Measurements from ENCODE around the gene TMEM184A. TPM values are rescaled to one million over a fixed set of nuclear protein-coding genes. Genes with fewer than 3 reads are reported as not detected.
A peak's percentile ranks its signal among the peaks of the same experiment; 100 is the strongest.

The TMEM184A gene
- total RNA-seq, 4 donors from 2014 or later, result 0.55 to 3.3 (median 1.3) TPM

- in situ Hi-C loops (cut with MboI; ENCODE audit: low sequenced_read_pairs in 4 of 4) (no loop called here), intact Hi-C loops (cut with DNase I; ENCODE audit: low total_unique reads) (no loop called here)
- no peak overlapping the region for H3K27ac ChIP-seq
- H3K4me3 ChIP-seq, result no peak overlapping the region
- H3K27me3 ChIP-seq, result no peaks in the 10 kb centered on the region
- DNase-seq (no peak), ATAC-seq (no peak)
- peaks cover 6 to 10% of the 10 kb centered on the region in 2 donors for H3K4me1 ChIP-seq
- H3K9me3 ChIP-seq, result no peaks in the 10 kb centered on the region
- TF ChIP-seq POLR2A (IDR thresholded peaks at IDR 0.05) (no peak), CTCF (IDR thresholded peaks at IDR 0.05 in 4 of 5, conservative IDR thresholded peaks at IDR 0.05 in 1 of 5) (no peak)
- H3K36me3 ChIP-seq, result no peaks in the 10 kb centered on the region
Observed at GRCh38 chr7:1560620-1561031, 4.6 kb upstream of the TMEM184A start.

GRCh38 chr7:1559626-1560590, 3.9 kb upstream of the TMEM184A start:
- no peak for DNase-seq
- Histone ChIP-seq H3K4me1 (peaks cover 12 to 17% of the 10 kb centered on the region in 2 donors), H3K9me3 (no peaks in the 10 kb centered on the region), H3K36me3 (no peaks in the 10 kb centered on the region), H3K27ac (no peak overlapping the region), H3K27me3 (no peaks in the 10 kb centered on the region), H3K4me3 (no peak overlapping the region)
- in situ Hi-C loops (cut with MboI; ENCODE audit: low sequenced_read_pairs in 4 of 4), result no loop called here
- TF ChIP-seq POLR2A (IDR thresholded peaks at IDR 0.05), result no peak
- TF ChIP-seq CTCF (IDR thresholded peaks at IDR 0.05 in 4 of 5, conservative IDR thresholded peaks at IDR 0.05 in 1 of 5), result no peak
- ATAC-seq, result no peak
- intact Hi-C loops (cut with DNase I; ENCODE audit: low total_unique reads), result no loop called here

GRCh38 chr7:1558841-1559625, 3.0 kb upstream of the TMEM184A start:
- intact Hi-C loops (cut with DNase I; ENCODE audit: low total_unique reads) (no loop called here), in situ Hi-C loops (cut with MboI; ENCODE audit: low sequenced_read_pairs in 4 of 4) (no loop called here)
- Histone ChIP-seq H3K4me3 (no peak overlapping the region), H3K27me3 (no peaks in the 10 kb centered on the region), H3K4me1 (peaks cover 12 to 17% of the 10 kb centered on the region in 2 donors), H3K36me3 (no peaks in the 10 kb centered on the region), H3K9me3 (no peaks in the 10 kb centered on the region), H3K27ac (no peak overlapping the region)
- ATAC-seq (no peak), DNase-seq (no peak)
- TF ChIP-seq CTCF (IDR thresholded peaks at IDR 0.05 in 4 of 5, conservative IDR thresholded peaks at IDR 0.05 in 1 of 5) (no peak), POLR2A (IDR thresholded peaks at IDR 0.05) (no peak)

- peak; percentile 14 to 15 for ATAC-seq
- TF ChIP-seq CTCF (IDR thresholded peaks at IDR 0.05 in 4 of 5, conservative IDR thresholded peaks at IDR 0.05 in 1 of 5), result peak; percentile 29 to 59 (median 58)
- TF ChIP-seq POLR2A (IDR thresholded peaks at IDR 0.05), result no peak
- in situ Hi-C loops (cut with MboI; ENCODE audit: low sequenced_read_pairs in 4 of 4) (no loop called here), intact Hi-C loops (cut with DNase I; ENCODE audit: low total_unique reads) (no loop called here)
- Histone ChIP-seq H3K27me3 (no peaks in the 10 kb centered on the region), H3K27ac (no peak overlapping the region), H3K4me1 (peaks cover 12 to 17% of the 10 kb centered on the region in 2 donors), H3K9me3 (no peaks in the 10 kb centered on the region), H3K36me3 (no peaks in the 10 kb centered on the region), H3K4me3 (no peak overlapping the region)
- DNase-seq, result peak in 1 of 2 donors; percentile 47
Observed at GRCh38 chr7:1558181-1558811, 2.3 kb upstream of the TMEM184A start.
